GM12872 (cell line): ENCODE results near the gene INSIG2.

ENCODE experiments used
- TF ChIP-seq, protein P1 (sequence below): IDR thresholded peaks from 3 replicates; pipeline ENCODE4 v1.5.1; 2011; ENCODE audit warnings: low read depth, mild to moderate bottlenecking, low read length, moderate library complexity; ENCODE audit not compliant: insufficient read depth

Gene INSIG2

GRCh38 chr2:118088051-118089024 is at the start of gene INSIG2:
Gene INSIG2 (plus strand): TSS chr2:118088471. CDS start chr2:118096557, 8,086 bp downstream.
- TF ChIP-seq, protein P1, sequence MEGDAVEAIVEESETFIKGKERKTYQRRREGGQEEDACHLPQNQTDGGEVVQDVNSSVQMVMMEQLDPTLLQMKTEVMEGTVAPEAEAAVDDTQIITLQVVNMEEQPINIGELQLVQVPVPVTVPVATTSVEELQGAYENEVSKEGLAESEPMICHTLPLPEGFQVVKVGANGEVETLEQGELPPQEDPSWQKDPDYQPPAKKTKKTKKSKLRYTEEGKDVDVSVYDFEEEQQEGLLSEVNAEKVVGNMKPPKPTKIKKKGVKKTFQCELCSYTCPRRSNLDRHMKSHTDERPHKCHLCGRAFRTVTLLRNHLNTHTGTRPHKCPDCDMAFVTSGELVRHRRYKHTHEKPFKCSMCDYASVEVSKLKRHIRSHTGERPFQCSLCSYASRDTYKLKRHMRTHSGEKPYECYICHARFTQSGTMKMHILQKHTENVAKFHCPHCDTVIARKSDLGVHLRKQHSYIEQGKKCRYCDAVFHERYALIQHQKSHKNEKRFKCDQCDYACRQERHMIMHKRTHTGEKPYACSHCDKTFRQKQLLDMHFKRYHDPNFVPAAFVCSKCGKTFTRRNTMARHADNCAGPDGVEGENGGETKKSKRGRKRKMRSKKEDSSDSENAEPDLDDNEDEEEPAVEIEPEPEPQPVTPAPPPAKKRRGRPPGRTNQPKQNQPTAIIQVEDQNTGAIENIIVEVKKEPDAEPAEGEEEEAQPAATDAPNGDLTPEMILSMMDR, result peak; percentile 15; the same call in 1 of the 3 replicates

DNA sequence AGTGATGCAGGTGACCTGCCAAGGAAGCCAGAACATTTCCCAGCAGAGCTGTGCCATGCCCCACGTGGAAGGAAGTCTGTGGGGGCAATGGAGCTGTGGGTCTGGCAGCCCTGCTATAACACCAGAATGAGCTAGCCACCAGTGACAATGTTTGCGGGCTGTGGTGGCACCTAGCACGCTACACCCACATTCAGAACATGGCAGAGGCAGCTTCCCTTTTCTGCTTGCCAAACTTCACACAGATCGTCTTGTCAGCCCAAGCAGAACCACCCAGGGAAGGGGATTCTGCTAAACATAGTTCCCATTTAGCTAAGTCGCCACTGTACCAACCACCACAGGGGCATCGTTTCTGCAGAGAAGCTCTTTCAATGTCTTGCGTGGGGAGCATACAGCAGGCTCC is 47.4 kb upstream of the INSIG2 start:
- TF ChIP-seq, protein P1, result no peak

DNA sequence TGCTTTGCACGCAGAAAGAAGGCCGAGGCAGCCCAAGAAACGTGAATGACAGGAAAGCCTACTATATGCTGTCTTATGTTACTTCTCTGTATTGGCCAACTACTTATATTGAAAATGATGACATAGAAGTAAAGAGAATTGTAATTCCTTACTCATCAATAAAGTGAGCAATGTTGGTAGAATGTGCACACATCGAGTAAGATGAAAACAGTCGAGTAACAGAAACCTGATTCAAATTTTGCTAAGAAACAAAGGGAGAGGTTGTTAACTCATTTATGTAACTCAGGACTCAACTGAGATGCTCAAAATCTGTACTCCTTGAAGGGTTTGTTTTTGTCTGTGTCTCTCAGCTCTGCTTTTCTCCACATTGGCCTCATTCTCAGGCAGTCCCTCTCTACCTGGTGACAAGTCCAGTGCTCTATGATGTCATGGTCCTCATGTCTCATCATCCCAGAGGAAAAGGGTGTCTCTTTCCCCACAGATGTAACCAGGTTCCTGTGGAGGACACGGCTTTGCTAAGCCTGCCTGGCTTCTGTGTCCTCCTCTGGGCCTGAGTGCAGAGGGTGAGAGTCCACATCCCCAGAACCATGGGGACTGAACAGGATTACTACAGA is 44.1 kb upstream of the INSIG2 start:
- TF ChIP-seq, protein P1, result no peak

DNA sequence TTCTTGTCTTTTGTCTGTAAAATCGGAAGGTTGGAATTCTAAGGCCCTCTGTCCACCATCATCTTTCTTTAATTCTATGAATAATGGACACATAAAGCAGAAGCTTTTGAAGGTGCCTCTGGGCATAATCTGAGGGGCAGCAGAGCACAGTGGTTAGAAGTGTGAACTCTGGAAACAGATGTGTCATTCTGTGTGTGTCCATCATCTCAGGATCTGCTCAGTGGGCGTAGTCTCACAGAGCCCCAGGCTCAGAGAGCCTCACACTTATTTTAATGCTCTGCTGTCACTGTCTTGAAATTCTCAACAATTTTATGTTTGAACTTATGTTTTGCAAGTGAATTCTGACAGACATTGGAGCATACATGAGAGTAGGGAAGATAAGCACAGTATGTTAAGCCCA is 43.4 kb upstream of the INSIG2 start:
- TF ChIP-seq, protein P1, result no peak

DNA sequence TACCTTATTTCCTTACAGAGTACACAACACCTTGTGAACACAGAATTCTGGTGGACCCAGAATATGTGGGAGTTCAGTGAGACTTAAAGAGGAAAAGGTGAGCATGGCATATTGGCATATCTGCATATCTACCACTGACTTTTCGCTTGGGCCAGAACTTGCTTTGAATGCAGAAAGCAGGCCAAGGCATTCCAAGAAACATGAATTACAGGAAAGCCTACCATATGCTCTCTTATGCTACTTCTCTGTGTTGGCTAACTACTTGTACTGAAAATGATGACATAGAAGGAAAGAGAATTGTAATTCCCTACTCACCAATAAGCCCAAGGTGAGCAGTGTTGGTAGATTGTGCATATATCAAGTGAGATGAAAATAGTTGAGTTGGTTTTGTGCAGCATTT is 43.0 kb upstream of the INSIG2 start:
- TF ChIP-seq, protein P1, result no peak

GRCh38 chr2:118046634-118047210 is 41.5 kb upstream of the INSIG2 start:
- TF ChIP-seq, protein P1, result peak; percentile 56; the same call in 2 of the 3 replicates

GRCh38 chr2:118047380-118047826 is 40.9 kb upstream of the INSIG2 start:
- TF ChIP-seq, protein P1, result no peak
